ENCODE measurements around the gene PCDHGA5. TPM values are rescaled to one million over a fixed set of nuclear protein-coding genes. Genes with fewer than 3 reads are reported as not detected.

PCDHGA5 gene
- total and polyA plus RNA-seq, 2 of the 8 experiments (the other 6 are each of a cell fraction or from before 2014, with no cell fraction given), result 1.1 to 1.3 TPM

DNA sequence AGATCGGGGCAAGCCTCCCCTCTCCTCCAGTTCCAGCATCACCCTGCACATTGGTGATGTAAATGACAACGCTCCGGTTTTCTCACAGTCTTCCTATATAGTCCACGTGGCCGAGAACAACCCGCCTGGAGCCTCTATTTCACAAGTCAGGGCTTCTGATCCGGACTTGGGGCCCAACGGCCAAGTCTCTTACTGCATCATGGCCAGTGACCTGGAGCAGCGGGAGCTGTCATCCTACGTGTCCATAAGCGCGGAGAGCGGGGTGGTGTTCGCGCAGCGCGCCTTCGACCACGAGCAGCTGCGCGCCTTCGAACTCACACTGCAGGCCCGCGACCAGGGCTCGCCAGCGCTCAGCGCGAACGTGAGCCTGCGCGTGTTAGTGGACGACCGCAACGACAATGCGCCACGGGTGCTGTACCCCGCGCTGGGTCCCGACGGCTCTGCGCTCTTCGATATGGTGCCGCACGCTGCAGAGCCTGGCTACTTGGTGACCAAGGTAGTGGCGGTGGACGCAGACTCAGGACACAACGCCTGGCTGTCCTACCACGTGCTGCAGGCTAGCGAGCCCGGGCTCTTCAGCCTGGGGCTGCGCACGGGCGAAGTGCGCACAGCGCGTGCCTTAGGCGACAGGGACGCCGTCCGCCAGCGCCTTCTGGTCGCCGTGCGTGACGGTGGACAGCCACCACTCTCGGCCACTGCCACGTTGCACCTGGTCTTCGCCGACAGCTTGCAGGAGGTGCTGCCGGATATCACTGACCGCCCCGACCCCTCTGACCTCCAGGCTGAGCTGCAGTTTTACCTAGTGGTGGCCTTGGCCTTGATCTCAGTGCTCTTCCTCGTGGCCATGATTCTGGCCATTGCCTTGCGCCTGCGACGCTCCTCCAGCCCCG, 25.4 kb downstream of the PCDHGA5 start:
- H3K27me3 ChIP-seq (replicated peaks in 1 of 4; ENCODE audit: control insufficient read depth in 3 of 4, extremely low read depth in 1 of 4, insufficient read depth in 3 of 4, low read length in 3 of 4), result no peaks in the 10 kb centered on the region; a peak in 1 of 7 replicates
- DNase-seq (ENCODE audit: low read depth in 1 of 2, low spot score in 2 of 2) (no peak), FAIRE-seq (no peak)
- H3K36me3 ChIP-seq (ENCODE audit: control insufficient read depth in 2 of 4, insufficient read depth in 4 of 4, low read length in 3 of 4), result peaks cover 3 to 29% (median 14%) of the 10 kb centered on the region in 4 experiments; a peak in 7 of 8 replicates
- no peaks in the 10 kb centered on the region for H3K4me1 ChIP-seq (replicated peaks in 1 of 4; ENCODE audit: control insufficient read depth in 3 of 4, insufficient read depth in 4 of 4, low read length in 3 of 4)
- H3K23me2 ChIP-seq (ENCODE audit: low read depth, low read length), result no peaks in the 10 kb centered on the region; the same call in 1 of the 2 replicates
- no peak overlapping the region for H4K91ac ChIP-seq (replicated peaks; ENCODE audit: insufficient read length, low read length)
- H4K8ac ChIP-seq (ENCODE audit: extremely low read depth, insufficient read depth, low read length), result no peak overlapping the region; the same call in none of the 2 replicates
- no peaks in the 10 kb centered on the region for H3K79me2 ChIP-seq (ENCODE audit: control insufficient read depth in 1 of 2, insufficient read depth in 2 of 2, low read length in 2 of 2)
- H3K9me3 ChIP-seq (ENCODE audit: insufficient read depth in 2 of 2, low read depth in 1 of 2, low read length in 1 of 2), result peaks cover 46 to 54% of the 10 kb centered on the region in 2 experiments
- no peak overlapping the region; a peak in 1 of 4 replicates for H3K4me2 ChIP-seq (ENCODE audit: insufficient read depth in 1 of 2, low read depth in 2 of 2, low read length in 2 of 2)
- no peak overlapping the region for H2BK120ac ChIP-seq (replicated peaks; ENCODE audit: low read depth, low read length)
- no peak overlapping the region for H2BK20ac ChIP-seq (ENCODE audit: low read length)
- no peak overlapping the region for H3K56ac ChIP-seq (replicated peaks; ENCODE audit: insufficient read length, low read depth, low read length)
- H3K79me1 ChIP-seq (ENCODE audit: low read depth, low read length), result no peaks in the 10 kb centered on the region
- H2BK5ac ChIP-seq (ENCODE audit: low read depth, low read length), result no peak overlapping the region
- ChIA-PET POLR2A (ENCODE audit: partially characterized antibody) (interaction anchor here (1.0 kb wide), 1 partner anchor 124 kb away, joined by 3 read pairs; no protein-coding TSS in a partner anchor), CTCF (ENCODE audit: partially characterized antibody) (interaction anchor here (0.8 to 8.7 kb wide), 24 partner anchors 11 to 207 kb away, joined by 3 to 68 read pairs (median 7); partner anchors contain the start of genes PCDHB10, PCDHB15, PCDHB16 and PCDHGA10)
- no peak overlapping the region for H2BK12ac ChIP-seq (ENCODE audit: low read depth, low read length)
- TF ChIP-seq PHF8 (conservative IDR thresholded peaks at IDR 0.05; ENCODE audit: low read depth, low read length) (no peak), HDAC2 (IDR thresholded peaks at IDR 0.05; ENCODE audit: borderline replicate concordance in 1 of 2, low read depth in 2 of 2, low read length in 2 of 2) (no peak), FOSL1 (IDR thresholded peaks at IDR 0.05; ENCODE audit: insufficient read depth, low read depth, low read length) (no peak), SIN3A (conservative IDR thresholded peaks at IDR 0.05 in 1 of 2, IDR thresholded peaks at IDR 0.05 in 1 of 2; ENCODE audit: low read depth in 1 of 2, low read length in 2 of 2) (no peak), RAD21 (IDR thresholded peaks at IDR 0.05 in 1 of 2, conservative IDR thresholded peaks at IDR 0.05 in 1 of 2; ENCODE audit: low read depth in 2 of 2, low read length in 2 of 2) (no peak), RBBP5 (IDR thresholded peaks at IDR 0.05; ENCODE audit: borderline replicate concordance, low read depth, low read length) (no peak)
- H4K20me1 ChIP-seq (replicated peaks in 1 of 2; ENCODE audit: control insufficient read depth in 1 of 2, insufficient read depth in 2 of 2, low read length in 2 of 2), result no peaks in the 10 kb centered on the region
- H3K23ac ChIP-seq (ENCODE audit: insufficient read length), result no peak overlapping the region
- no peak overlapping the region for H3K9ac ChIP-seq (replicated peaks in 1 of 4; ENCODE audit: extremely low read depth in 1 of 4, low read depth in 3 of 4, low read length in 3 of 4)
- H3K4me3 ChIP-seq (ENCODE audit: extremely low read depth in 1 of 4, insufficient read depth in 2 of 4, low read depth in 3 of 4, low read length in 4 of 4), result 0 out of 8 replicates have a peak overlapping the region, but pooled peaks of 1 of the 4 experiments have one; percentile 36
- H2AK5ac ChIP-seq (ENCODE audit: low read depth, low read length), result no peak overlapping the region
- H3K18ac ChIP-seq (ENCODE audit: extremely low read depth, low read length), result no peak overlapping the region
- H3K14ac ChIP-seq (ENCODE audit: insufficient read length), result no peak overlapping the region
- H4K5ac ChIP-seq (ENCODE audit: insufficient read length, low read depth, low read length), result no peak overlapping the region
- no peak overlapping the region for H3K4ac ChIP-seq (replicated peaks; ENCODE audit: insufficient read length, low read depth, low read length)
- 95% methylated on average over 62 of the region's 77 CpGs; no CpG with 5 or more reads in 1 of the 2 experiments for WGBS, 2 experiments (ENCODE audit: extremely low coverage in 1 of 2, insufficient coverage in 1 of 2, insufficient read length in 1 of 2, insufficient replicate concordance in 2 of 2, low coverage in 1 of 2, low lambda C conversion rate in 2 of 2, missing lambda C conversion rate in 1 of 2)
- no peak overlapping the region for H3K27ac ChIP-seq (ENCODE audit: low read depth, low read length)
- no peak overlapping the region for H2BK15ac ChIP-seq (ENCODE audit: low read length)
- no peak overlapping the region for H2AFZ ChIP-seq (ENCODE audit: low read length)

Data from H1 (cell line).